ENCODE results near the gene PER2.

The PER2 gene

GRCh38 chr2:238313289-238313990, 25.0 kb upstream of the PER2 start:
- TF ChIP-seq FOXP2 (optimal IDR thresholded peaks at IDR 0.05; ENCODE audit: borderline replicate concordance, extremely low read depth, extremely low read length, insufficient read depth) = no peak
- TF ChIP-seq SIN3A (IDR thresholded peaks at IDR 0.05; ENCODE audit: borderline replicate concordance, insufficient read depth, low read length) = no peak
- no peak for TF ChIP-seq TAF1 (IDR thresholded peaks at IDR 0.05; ENCODE audit: borderline replicate concordance, insufficient read depth, low read length)
- TF ChIP-seq REST (IDR thresholded peaks at IDR 0.05; ENCODE audit: insufficient read depth in 1 of 2, low read depth in 2 of 2, low read length in 2 of 2) = no peak
- TF ChIP-seq POLR2AphosphoS5 (IDR thresholded peaks at IDR 0.05; ENCODE audit: low read depth, low read length) = no peak

- no peak for TF ChIP-seq SIN3A (IDR thresholded peaks at IDR 0.05; ENCODE audit: borderline replicate concordance, insufficient read depth, low read length)
- no peak for TF ChIP-seq TAF1 (IDR thresholded peaks at IDR 0.05; ENCODE audit: borderline replicate concordance, insufficient read depth, low read length)
These were observed 19.8 kb upstream of the PER2 start for GRCh38 chr2:238308177-238308576.

DNA sequence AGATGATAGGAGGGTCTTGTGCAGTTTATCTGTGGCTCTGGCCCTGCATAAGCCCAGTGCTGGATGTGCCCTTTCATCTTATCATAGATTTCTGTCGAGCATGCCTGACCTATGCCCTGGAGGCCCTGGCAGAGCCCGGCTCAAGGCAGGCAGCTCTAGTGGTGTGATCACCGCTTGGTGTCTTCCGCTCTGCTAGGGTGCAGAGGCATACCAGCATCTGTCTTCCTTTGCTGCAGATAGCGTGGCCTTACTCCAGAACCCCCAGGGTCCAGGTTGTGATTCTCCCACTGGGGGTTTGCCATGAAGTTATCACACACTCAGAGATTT, 18.2 kb upstream of the PER2 start:
- TF ChIP-seq POLR2AphosphoS5 (IDR thresholded peaks at IDR 0.05; ENCODE audit: low read depth, low read length) = no peak
- no peak for TF ChIP-seq FOXP2 (optimal IDR thresholded peaks at IDR 0.05; ENCODE audit: borderline replicate concordance, extremely low read depth, extremely low read length, insufficient read depth)
- no peak for TF ChIP-seq TAF1 (IDR thresholded peaks at IDR 0.05; ENCODE audit: borderline replicate concordance, insufficient read depth, low read length)
- no peak for TF ChIP-seq SIN3A (IDR thresholded peaks at IDR 0.05; ENCODE audit: borderline replicate concordance, insufficient read depth, low read length)
- no peak for TF ChIP-seq REST (IDR thresholded peaks at IDR 0.05; ENCODE audit: insufficient read depth in 1 of 2, low read depth in 2 of 2, low read length in 2 of 2)

DNA sequence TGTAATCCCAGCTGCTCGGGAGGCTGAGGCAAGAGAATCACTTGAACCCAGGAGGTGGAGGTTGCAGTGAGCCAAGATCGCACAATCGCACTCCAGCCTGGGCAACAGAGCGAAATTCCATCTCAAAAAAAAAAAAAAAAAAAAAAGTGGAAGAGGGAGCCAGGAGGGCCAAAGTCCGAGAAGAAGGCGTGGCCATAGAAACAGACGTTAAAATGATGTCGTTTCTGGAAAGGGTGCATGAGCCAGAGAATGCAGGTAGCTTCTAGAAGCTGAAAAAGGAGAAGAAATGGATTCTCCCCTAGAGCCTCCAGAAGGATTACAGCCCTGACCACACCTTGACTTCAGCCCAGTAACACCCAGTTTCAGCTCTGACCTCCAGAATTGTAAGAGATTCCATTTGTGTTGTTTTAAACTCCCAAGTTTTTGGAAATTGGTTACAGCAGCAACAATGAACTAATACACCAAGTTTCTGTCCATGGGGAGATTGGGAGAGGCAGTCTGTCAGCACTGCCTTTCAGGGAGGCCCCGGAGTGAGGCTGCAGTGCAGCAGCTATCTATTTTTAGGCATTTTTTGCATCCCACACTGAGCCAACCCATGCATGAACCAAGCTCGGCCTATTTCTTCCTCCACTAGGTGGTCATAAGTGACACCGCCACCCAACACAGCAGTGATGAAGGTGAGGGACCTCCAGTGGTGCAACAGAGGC, 17.7 kb upstream of the PER2 start:
- TF ChIP-seq TAF1 (IDR thresholded peaks at IDR 0.05; ENCODE audit: borderline replicate concordance, insufficient read depth, low read length) = no peak
- no peak for TF ChIP-seq POLR2AphosphoS5 (IDR thresholded peaks at IDR 0.05; ENCODE audit: low read depth, low read length)
- TF ChIP-seq REST (IDR thresholded peaks at IDR 0.05; ENCODE audit: insufficient read depth in 1 of 2, low read depth in 2 of 2, low read length in 2 of 2) = no peak
- no peak for TF ChIP-seq FOXP2 (optimal IDR thresholded peaks at IDR 0.05; ENCODE audit: borderline replicate concordance, extremely low read depth, extremely low read length, insufficient read depth)
- no peak for TF ChIP-seq SIN3A (IDR thresholded peaks at IDR 0.05; ENCODE audit: borderline replicate concordance, insufficient read depth, low read length)

DNA sequence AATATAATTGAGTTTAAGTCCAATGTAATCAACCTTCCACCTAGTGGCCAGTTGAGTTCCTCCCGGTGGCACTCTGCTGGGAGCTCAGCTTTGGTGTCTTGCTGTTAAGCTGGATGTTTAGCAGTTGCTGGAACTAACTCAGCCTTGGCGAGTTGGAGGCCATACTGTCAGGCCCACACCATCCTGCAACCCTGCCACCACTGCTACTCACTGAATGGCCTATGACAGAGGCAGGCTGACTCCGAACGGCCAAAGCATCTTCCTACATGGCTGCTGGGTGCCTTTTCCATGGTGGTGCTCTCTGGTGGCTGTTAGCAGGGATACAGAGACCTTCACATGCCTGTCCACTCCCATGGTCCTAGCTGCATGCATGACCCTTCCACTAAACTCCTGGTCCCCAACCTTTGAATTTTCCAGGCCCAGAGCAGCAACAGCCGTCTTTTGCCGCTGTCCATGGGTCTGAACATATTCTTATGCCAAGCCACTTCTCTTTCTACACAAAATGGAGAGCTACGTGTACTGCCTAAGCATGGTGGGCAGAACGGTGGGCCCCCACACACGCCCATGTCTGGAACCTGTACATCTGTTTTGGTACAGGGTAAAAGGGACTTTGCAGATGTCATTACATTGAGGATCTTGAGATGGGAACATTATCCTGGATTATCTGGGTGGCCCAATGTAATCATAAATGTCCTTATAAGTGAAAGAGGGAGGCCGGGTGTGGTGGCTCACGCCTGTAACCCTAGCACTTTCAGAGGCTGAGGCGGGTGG, 16.9 kb upstream of the PER2 start:
- TF ChIP-seq FOXP2 (optimal IDR thresholded peaks at IDR 0.05; ENCODE audit: borderline replicate concordance, extremely low read depth, extremely low read length, insufficient read depth) = no peak
- no peak for TF ChIP-seq SIN3A (IDR thresholded peaks at IDR 0.05; ENCODE audit: borderline replicate concordance, insufficient read depth, low read length)
- peak; percentile 35 to 81; a peak in 2 of 4 replicates for TF ChIP-seq REST (IDR thresholded peaks at IDR 0.05; ENCODE audit: insufficient read depth in 1 of 2, low read depth in 2 of 2, low read length in 2 of 2)
- TF ChIP-seq POLR2AphosphoS5 (IDR thresholded peaks at IDR 0.05; ENCODE audit: low read depth, low read length) = no peak
- no peak for TF ChIP-seq TAF1 (IDR thresholded peaks at IDR 0.05; ENCODE audit: borderline replicate concordance, insufficient read depth, low read length)
